Endothelial cell of umbilical vein (primary cell): ENCODE data around the gene EPS8L2. TPM values are rescaled to one million over a fixed set of nuclear protein-coding genes. Genes with fewer than 3 reads are reported as not detected.

Experiments
- BruUV-seq: library from RNA; stranded (reverse); fragments of 400-500 nt; replicated peaks from 2 replicates; lab custom pipeline; 2021; lab: Mats Ljungman, UMichigan
- CTCF ChIA-PET: fragments of 300-600, 350-600 bp; sonication (Branson Sonifier 250); formaldehyde crosslinking; loops from one replicate; lab custom pipeline; 2021; ENCODE audit warnings: antibody characterized with exemption, inconsistent platforms; lab: Charles Lee
- POLR2A ChIA-PET: fragments of 300-600, 350-600 bp; sonication (Branson Sonifier 250); formaldehyde crosslinking; loops from one replicate; lab custom pipeline; 2021; ENCODE audit warnings: antibody characterized with exemption, inconsistent platforms; lab: Charles Lee
- DNase-seq: peaks from one replicate; pipeline ENCODE4 v3.0.0-alpha.2; 2011; ENCODE audit warnings: low read depth, low spot score
- FAIRE-seq: peaks from 2 replicates; lab custom pipeline; 2011; peaks lifted over from hg19 to GRCh38; lab: Jason Lieb, UNC
- H2AFZ ChIP-seq: 2 replicates; pipeline ENCODE4 v1.6.0; 2012; ENCODE audit warnings: low read depth, low read length, control low read depth, inconsistent platforms
- H3K27ac ChIP-seq: 2 replicates; pipeline ENCODE4 v1.5.1; 2011; ENCODE audit warnings: low read depth, mild to moderate bottlenecking, control low read depth, low read length, moderate library complexity; ENCODE audit not compliant: insufficient read depth
- H3K27me3 ChIP-seq, 2 experiments: 2 replicates each; pipeline versions ENCODE4 v1.6.0 to v1.6.1; 2011; ENCODE audit warnings: low read length in 2 of 2, mixed read lengths in 1 of 2; ENCODE audit not compliant: control insufficient read depth in 2 of 2, insufficient read depth in 2 of 2
- H3K36me3 ChIP-seq, 2 experiments: 2 replicates in 1 of 2; 3 replicates in 1 of 2; pipeline ENCODE4 v1.5.1; 2011; ENCODE audit warnings: low read length in 2 of 2, mild to moderate bottlenecking in 1 of 2, moderate library complexity in 1 of 2; ENCODE audit not compliant: control insufficient read depth in 2 of 2, insufficient read depth in 2 of 2; ENCODE audit errors: extremely low read depth in 1 of 2
- H3K4me1 ChIP-seq: 3 replicates; pipeline ENCODE4 v1.5.1; 2011; ENCODE audit warnings: mild to moderate bottlenecking, low read length; ENCODE audit not compliant: control insufficient read depth, insufficient read depth; ENCODE audit errors: extremely low read depth
- H3K4me2 ChIP-seq: 2 replicates; pipeline ENCODE4 v1.6.1; 2011; ENCODE audit warnings: low read length, control low read depth, mixed read lengths; ENCODE audit not compliant: insufficient read depth
- H3K4me3 ChIP-seq, 3 experiments: fragments of 200-600 bp in 1 of 3; sonication (generic), shearing (Covaris generic) in 1 of 3; replicated peaks in 1 of 3; 2 replicates each; pipeline ENCODE4 v1.5.1; 2011 to 2016; ENCODE audit warnings: control low read depth in 3 of 3, low read length in 3 of 3, mild to moderate bottlenecking in 2 of 3, inconsistent platforms in 1 of 3, low read depth in 1 of 3, moderate library complexity in 1 of 3; ENCODE audit not compliant: insufficient read depth in 1 of 3
- H3K79me2 ChIP-seq: 2 replicates; pipeline ENCODE4 v1.6.0; 2012; ENCODE audit warnings: low read length, inconsistent platforms; ENCODE audit not compliant: control insufficient read depth, insufficient read depth
- H3K9ac ChIP-seq: replicated peaks from 2 replicates; pipeline ENCODE3; 2011; ENCODE audit warnings: low read length, control low read depth; ENCODE audit not compliant: insufficient read depth; ENCODE audit errors: extremely low read depth
- H3K9me1 ChIP-seq: replicated peaks from 3 replicates; pipeline ENCODE4 v1.6.0; 2011; ENCODE audit warnings: mild to moderate bottlenecking, low read length; ENCODE audit not compliant: control insufficient read depth, insufficient read depth; ENCODE audit errors: extremely low read depth
- H3K9me3 ChIP-seq: replicated peaks from 2 replicates; pipeline ENCODE4 v1.5.1; 2012; ENCODE audit warnings: low read length, inconsistent platforms; ENCODE audit not compliant: control insufficient read depth, insufficient read depth
- H4K20me1 ChIP-seq: replicated peaks from 2 replicates; pipeline ENCODE3; 2011; ENCODE audit warnings: mild to moderate bottlenecking, low read length; ENCODE audit not compliant: control insufficient read depth, insufficient read depth; ENCODE audit errors: extremely low read depth
- CTCF ChIP-seq, 2 donors: IDR thresholded peaks; 1 replicate in 1 of 2; 2 replicates in 1 of 2; pipeline ENCODE4 v1.5.1; 2011; ENCODE audit warnings: low read length in 2 of 2, mild to moderate bottlenecking in 2 of 2, moderate library complexity in 2 of 2, control low read depth in 1 of 2, inconsistent platforms in 1 of 2, low read depth in 1 of 2; ENCODE audit not compliant: insufficient read depth in 1 of 2; ENCODE audit errors: extremely low read depth in 1 of 2
- EZH2 ChIP-seq: IDR thresholded peaks from 2 replicates; pipeline ENCODE4 v1.6.1; 2012; ENCODE audit warnings: borderline replicate concordance, low read depth, mild to moderate bottlenecking, moderate library complexity, low read length, inconsistent platforms; ENCODE audit not compliant: severe bottlenecking
- FOS ChIP-seq: IDR thresholded peaks from 2 replicates; pipeline ENCODE4 v1.6.1; 2011; ENCODE audit warnings: mild to moderate bottlenecking, low read length, moderate library complexity, borderline replicate concordance; ENCODE audit not compliant: insufficient read depth
- GATA2 ChIP-seq: IDR thresholded peaks from 2 replicates; pipeline ENCODE4 v1.7.0; 2011; ENCODE audit warnings: low read depth, mild to moderate bottlenecking, moderate library complexity, mixed read lengths, low read length; ENCODE audit not compliant: insufficient read length, insufficient read depth
- JUN ChIP-seq: IDR thresholded peaks from 2 replicates; pipeline ENCODE4 v1.6.1; 2011; ENCODE audit warnings: borderline replicate concordance, low read depth; ENCODE audit not compliant: insufficient read length, insufficient read depth
- MYC ChIP-seq: IDR thresholded peaks from one replicate; pipeline ENCODE4 v1.6.1; 2011; ENCODE audit warnings: mild to moderate bottlenecking, low read depth, low read length
- POLR2A ChIP-seq: IDR thresholded peaks from 2 replicates; pipeline ENCODE4 v1.6.1; 2012; ENCODE audit warnings: low read depth, mild to moderate bottlenecking, control low read depth, low read length
- POLR2AphosphoS5 ChIP-seq: IDR thresholded peaks from 2 replicates; pipeline ENCODE4 v1.6.1; 2012; ENCODE audit warnings: low read depth, mild to moderate bottlenecking, control low read depth, low read length, moderate library complexity; ENCODE audit not compliant: insufficient read depth
- dilution Hi-C: fragments of 300-500 bp; cut with MboI; formaldehyde crosslinking; loops from one replicate; pipeline ENCODE4 v1.15.0; 2019; ENCODE audit warnings: low sequenced_read_pairs; ENCODE audit not compliant: extremely low pct_ligation_motif_present
- intact Hi-C: fragments of 100-400 bp; cut with micrococcal nuclease; formaldehyde crosslinking; loops from one replicate; pipeline ENCODE4 v1.10.0; 2022
- polyA plus RNA-seq, 4 experiments: library from polyadenylated mRNA; depleted of rRNA in 3 of 4; stranded (reverse) in 3 of 4; unstranded in 1 of 4; fragments of >200 nt; gene quantifications; 2 replicates each; pipeline versions ENCODE4 v1.2.1 to v1.2.3, GENCODE V29; 2011 to 2012; ENCODE audit warnings: missing spikeins in 1 of 4
- total RNA-seq: library from RNA; stranded (reverse); gene quantifications from 2 replicates; pipeline ENCODE4 v1.2.3, GENCODE V29; 2021
- TF ChIP-seq, protein P1 (sequence below): IDR thresholded peaks from 2 replicates; pipeline ENCODE4 v1.6.1; 2011; ENCODE audit not compliant: insufficient read depth, insufficient read length

EPS8L2 gene
- total and polyA plus RNA-seq, 2 donors (not counting 3 experiments of a cell fraction or from before 2014, with no cell fraction given), result 5.2 to 12.5 TPM

GRCh38 chr11:767238-767637 is 61.2 kb downstream of the EPS8L2 start:
- ChIA-PET CTCF (no interaction called here), POLR2A (no interaction called here)
- DNase-seq, result no peak
- TSS peak; percentile 8 for BruUV-seq
- no peak overlapping the region for H3K27ac ChIP-seq
- H3K9ac ChIP-seq, result no peak overlapping the region
- no peaks in the 10 kb centered on the region for H3K9me3 ChIP-seq
- no peaks in the 10 kb centered on the region for H3K4me1 ChIP-seq
- H2AFZ ChIP-seq, result no peak overlapping the region
- dilution Hi-C loops (no loop called here), intact Hi-C loops (no loop called here)
- no peaks in the 10 kb centered on the region for H3K9me1 ChIP-seq
- H3K36me3 ChIP-seq, result peaks cover 16 to 41% of the 10 kb centered on the region in 2 experiments
- H3K4me3 ChIP-seq, result no peak overlapping the region
- H3K4me2 ChIP-seq, result no peak overlapping the region
- no peaks in the 10 kb centered on the region for H4K20me1 ChIP-seq
- H3K79me2 ChIP-seq, result peaks cover 7% of the 10 kb centered on the region
- FAIRE-seq, result no peak
- H3K27me3 ChIP-seq, result no peaks in the 10 kb centered on the region
- TF ChIP-seq CTCF (IDR thresholded peaks at IDR 0.05; ENCODE audit: extremely low read depth in 1 of 2, insufficient read depth in 1 of 2, low read depth in 1 of 2, low read length in 2 of 2) (no peak), POLR2AphosphoS5 (no peak), MYC (no peak), JUN (no peak), EZH2 (no peak), POLR2A (no peak), FOS (no peak), GATA2 (no peak)
- TF ChIP-seq, protein P1, sequence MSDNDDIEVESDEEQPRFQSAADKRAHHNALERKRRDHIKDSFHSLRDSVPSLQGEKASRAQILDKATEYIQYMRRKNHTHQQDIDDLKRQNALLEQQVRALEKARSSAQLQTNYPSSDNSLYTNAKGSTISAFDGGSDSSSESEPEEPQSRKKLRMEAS, result no peak
